ENCODE data around the gene EIF1B. TPM values are rescaled to one million over a fixed set of nuclear protein-coding genes. Genes with fewer than 3 reads are reported as not detected.

EIF1B gene
- total RNA-seq, 1 experiment from 2014 or later: 26.3 TPM

DNA sequence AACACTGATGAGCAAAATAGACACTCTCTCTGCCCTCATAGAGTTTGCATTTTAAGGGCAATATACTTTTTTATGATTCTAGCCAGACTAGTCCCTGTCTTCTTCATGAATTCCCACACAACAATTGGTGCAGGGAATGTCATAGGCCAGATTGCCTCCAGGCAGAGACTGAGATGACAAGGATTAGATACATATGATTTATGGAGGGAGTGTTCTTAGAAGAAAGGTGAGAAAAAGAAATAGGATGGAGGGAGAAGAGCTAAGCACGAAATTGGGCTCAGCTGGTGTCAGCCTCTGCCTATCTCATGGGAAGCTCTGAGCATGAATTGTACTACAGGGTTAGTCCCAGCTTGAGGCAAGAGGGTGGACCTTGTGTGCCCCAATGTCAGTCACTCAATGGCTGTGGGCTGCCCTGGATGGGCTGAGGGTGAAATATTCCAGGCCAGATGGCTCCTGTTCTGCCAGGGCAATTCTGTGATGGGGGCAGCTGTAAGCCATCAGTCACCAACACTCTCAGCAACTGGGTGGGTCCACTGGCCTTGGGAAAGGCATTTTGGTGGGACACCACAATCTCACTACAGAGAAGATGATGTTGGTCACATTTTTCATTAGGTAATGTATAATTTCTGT is 31.1 kb downstream of the EIF1B start:
- no peak for DNase-seq (ENCODE audit: low spot score)

DNA sequence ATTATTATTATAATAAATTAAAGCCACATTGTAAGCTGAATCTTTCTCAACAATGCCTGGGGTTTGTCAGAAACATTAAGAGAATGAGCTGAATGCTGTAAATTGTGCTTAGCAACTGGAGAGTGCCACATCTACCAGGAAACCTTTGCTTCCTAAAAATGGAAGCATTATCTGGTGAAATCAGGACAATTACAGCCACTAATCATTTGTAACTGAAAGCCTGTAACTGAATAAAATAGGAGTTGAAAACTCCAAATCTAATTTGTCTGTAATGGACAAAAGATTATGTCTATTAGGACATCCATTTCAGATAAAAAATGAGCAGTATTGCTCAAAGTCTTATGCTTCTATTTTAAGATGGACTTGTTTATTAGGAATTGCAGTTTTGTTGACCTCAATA is 32.2 kb downstream of the EIF1B start:
- DNase-seq (ENCODE audit: low spot score): no peak

DNA sequence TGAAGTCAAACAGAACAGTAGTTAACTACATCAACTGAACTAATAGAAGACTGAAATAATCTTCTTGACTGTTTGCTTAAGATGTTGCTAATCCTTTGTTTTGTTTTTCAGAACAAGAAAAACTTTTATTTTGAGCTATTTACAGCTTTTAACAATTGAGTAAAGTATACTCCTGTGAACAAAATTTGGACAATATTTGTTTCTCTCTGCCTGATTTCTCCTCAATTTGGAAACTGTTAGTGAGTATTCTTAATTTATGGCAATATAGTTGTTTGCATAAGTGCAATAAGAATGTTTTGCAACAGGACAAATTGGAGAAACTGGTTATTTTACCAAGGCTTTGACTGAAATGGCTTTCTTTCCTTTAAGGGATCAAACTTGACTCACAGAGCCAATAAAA is 41.0 kb downstream of the EIF1B start:
- no peak for DNase-seq (ENCODE audit: low spot score)

DNA sequence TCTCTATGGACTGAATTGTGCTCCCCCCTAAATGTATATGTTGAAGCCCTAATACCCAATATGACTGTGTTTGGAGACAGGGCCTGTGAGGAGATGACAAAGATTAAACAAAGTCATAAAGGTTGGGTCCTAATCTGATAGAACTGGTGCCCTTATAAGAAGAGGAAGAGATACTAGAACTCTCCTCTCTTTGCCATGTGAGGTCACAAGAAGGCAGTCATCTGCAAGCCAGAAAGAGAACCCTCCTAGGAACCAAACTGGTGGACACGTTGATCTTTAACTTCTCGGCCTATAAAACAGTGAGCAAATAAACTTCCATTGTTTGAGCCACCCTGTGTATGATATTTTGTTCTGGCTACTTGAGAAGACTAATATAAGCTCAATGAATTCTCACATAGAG is 45.9 kb downstream of the EIF1B start:
- no peak for DNase-seq (ENCODE audit: low spot score)

DNA sequence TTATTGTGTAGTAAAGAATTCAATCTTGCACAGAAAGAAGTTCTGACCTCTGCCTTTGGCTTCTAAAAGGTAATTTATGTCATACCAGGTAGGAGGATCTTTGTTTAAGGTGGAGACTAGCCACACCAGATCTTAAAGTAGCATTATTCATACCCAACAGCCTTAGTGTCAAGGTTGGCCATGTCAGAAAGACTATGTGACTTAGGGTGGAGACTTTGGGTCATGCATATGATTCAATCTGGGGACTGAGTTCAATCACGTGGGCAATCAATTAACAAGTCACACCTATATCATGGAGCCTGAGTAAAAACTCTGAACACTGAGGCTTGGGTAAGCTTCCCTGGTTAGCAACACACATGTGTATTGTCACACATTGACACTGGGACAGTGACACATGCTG is 48.9 kb downstream of the EIF1B start:
- no peak for DNase-seq (ENCODE audit: low spot score)

Other genes starting within 250 kb of the EIF1B start
- gene ENTPD3, start 77.5 kb downstream of the EIF1B start, total RNA-seq (2014; rRNA removed; shearing (Covaris generic)): not detected in 2 replicates
- 313 and 589 TPM in 2 replicates for gene RPL14, start 147.6 kb downstream of the EIF1B start, total RNA-seq (2014; rRNA removed; shearing (Covaris generic))
- gene ZNF619, start 167.4 kb downstream of the EIF1B start, total RNA-seq (2014; rRNA removed; shearing (Covaris generic)): 4.9 and 5.1 TPM in 2 replicates
- gene ZNF620, start 196.3 kb downstream of the EIF1B start, total RNA-seq (2014; rRNA removed; shearing (Covaris generic)): 2.5 and 2.7 TPM in 2 replicates
- 12.4 and 16.9 TPM in 2 replicates for gene ZNF621, start 215.3 kb downstream of the EIF1B start, total RNA-seq (2014; rRNA removed; shearing (Covaris generic))

Data from A172 (cell line).